ENCODE measurements around the gene CCDC107.

- TF ChIP-seq REST (IDR thresholded peaks at IDR 0.05; ENCODE audit: insufficient read depth in 1 of 2, low read depth in 2 of 2, low read length in 2 of 2) (no peak), TAF1 (IDR thresholded peaks at IDR 0.05; ENCODE audit: borderline replicate concordance, insufficient read depth, low read length) (no peak), SIN3A (IDR thresholded peaks at IDR 0.05; ENCODE audit: borderline replicate concordance, insufficient read depth, low read length) (no peak)
Measured at GRCh38 chr9:35611230-35611797, 46.8 kb upstream of the CCDC107 start.

All from PFSK-1 (cell line).